ENCODE data around the gene TCP11L2.

Gene TCP11L2

GRCh38 chr12:106302401-106303201 is at the start of gene TCP11L2:
TSS of gene TCP11L2 (plus strand) at chr12:106302733. CDS start at chr12:106311076, 8,343 bp downstream.
- DNase-seq, result peak; percentile 70

- no peak for DNase-seq
Measured at GRCh38 chr12:106254724-106255123, 47.8 kb upstream of the TCP11L2 start.

- no peak for DNase-seq
Measured at GRCh38 chr12:106255493-106255892, 47.0 kb upstream of the TCP11L2 start.

- DNase-seq, result no peak
Measured at GRCh38 chr12:106255952-106256351, 46.6 kb upstream of the TCP11L2 start.

DNA sequence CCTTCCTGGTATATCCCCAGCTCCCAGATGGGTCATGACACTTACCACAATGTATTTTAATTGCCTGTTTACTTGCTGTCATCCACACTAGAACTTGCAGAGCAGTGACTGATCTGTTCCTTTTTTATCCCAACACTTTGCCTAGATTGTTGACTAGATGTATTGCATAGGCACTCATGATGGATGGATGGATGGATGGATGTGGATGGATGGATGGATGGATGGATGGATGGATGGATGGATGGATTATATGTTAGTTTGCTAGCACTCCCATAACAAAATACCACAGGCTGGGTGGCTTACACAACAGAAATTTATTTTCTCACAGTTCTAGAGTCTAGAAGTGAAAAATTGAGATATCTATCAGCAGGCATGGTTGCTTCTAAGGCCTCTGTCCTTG is 46.0 kb upstream of the TCP11L2 start:
- DNase-seq, result no peak

DNA sequence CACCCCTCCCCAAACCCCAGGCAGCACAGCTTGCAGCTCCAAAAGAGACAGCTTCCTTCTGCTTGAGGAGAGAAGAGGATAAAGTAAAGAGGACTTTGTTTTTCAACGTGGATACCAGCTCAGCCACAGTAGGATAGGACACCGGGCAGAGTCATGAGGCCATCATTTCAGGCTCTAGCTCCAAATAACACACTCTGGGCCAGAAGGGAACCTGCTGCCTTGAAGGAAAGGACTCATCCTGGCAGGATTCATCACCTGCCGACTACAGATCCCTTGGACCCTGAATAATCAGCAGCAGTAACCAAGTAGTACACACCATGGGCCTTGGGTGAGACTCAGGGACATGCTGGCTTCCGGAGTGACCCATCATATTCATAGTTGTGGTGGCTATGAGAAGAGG is 44.3 kb upstream of the TCP11L2 start:
- no peak for DNase-seq

DNA sequence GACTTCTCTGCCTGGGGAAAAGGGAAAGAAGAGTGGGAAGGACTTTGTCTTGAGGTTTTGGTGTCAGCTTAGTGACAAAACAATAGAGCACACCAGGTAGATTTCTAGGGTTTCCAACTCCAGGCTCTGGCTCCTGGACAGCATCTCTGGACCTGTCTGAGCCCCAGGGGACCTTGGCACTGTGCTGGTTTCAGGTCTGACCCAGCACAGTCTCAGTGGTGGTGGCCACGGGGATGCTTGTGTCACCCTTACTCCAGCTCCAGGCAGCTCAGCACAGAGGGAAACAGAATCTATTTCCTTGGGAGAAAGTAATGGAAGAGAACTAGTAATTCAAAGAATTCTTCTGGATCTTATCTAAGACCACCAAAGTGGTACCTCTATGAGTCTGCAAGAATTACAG is 43.6 kb upstream of the TCP11L2 start:
- no peak for DNase-seq

GRCh38 chr12:106265116-106265515 is 37.4 kb upstream of the TCP11L2 start:
- no peak for DNase-seq

- DNase-seq, result no peak
Measured at GRCh38 chr12:106267535-106267934, 35.0 kb upstream of the TCP11L2 start.

DNA sequence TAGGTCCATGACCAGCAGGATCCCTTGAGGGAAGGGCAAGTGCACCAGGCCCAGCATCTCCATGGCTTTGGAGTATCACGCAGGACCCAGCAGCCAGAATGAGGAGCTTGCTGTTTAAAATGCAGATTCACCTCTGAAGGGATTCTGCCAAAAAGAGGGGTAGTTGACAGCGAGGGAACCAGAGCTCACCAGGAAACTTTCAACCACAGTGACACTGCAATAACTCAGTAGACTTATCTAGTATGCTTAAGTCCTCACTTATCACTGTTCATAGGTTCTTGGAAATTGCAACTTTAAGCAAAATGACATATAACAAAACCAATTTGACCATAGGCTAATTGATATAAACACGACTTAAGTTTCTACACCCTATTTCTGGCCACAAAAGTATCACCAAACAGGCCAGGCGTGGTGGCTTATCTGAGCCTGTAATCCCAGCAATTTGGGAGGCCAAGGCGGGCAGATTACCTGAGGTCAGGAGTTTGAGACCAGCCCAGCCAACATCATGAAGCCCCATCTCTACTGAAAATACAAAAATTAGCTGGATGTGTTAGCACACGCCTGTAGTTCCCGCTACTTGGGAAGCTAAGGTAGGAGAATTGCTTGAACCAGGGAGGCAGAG is 33.3 kb upstream of the TCP11L2 start:
- DNase-seq, result no peak

DNA sequence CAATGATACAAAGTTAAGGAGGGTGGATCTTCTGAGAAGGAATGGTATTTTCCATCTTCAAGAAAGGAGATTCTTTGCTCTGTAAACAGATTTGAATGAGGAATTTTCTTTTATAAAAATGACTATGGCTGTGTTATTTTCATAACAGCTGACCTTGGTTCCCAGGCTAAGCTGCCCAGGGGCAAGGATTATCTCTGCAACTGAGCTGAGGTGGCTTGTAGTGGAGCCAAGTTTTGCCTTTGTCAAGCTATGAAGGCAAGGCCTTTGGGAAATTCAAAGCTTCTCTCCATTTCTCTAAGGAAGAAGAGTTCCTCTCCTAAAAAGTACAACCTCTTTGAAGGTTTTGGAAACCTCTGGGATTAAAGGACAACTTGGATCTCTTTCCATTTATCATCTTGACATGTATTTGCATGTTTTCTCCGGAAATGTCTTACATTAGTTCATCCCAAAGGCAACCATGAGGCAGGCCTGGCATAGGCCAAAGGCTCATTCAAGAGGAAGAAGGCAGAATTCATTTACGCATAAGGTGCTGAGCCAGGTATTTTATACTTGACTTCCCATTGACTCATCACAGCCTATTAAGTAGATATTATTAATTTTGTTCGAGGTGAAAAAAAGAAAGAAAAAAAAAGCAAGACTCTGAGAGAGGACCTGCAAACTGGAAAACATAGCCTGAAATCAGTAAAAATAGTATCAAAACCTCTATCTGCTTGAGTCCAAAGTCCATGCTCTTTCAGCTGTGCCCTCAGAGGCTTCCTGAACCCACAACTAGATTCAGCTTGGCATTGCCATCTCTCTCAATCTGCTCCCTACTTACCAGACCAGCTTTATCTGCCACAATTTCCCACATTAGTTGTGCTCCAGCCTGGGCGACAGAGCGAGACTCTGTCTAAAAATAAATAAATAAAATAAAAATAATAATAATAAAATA is 30.7 kb upstream of the TCP11L2 start:
- no peak for DNase-seq

- no peak for DNase-seq
Measured at GRCh38 chr12:106273491-106273890, 29.0 kb upstream of the TCP11L2 start.

GRCh38 chr12:106274012-106274411 is 28.5 kb upstream of the TCP11L2 start:
- no peak for DNase-seq

- no peak for DNase-seq
Measured at GRCh38 chr12:106274575-106275121, 27.9 kb upstream of the TCP11L2 start.

GRCh38 chr12:106275458-106275857 is 27.1 kb upstream of the TCP11L2 start:
- no peak for DNase-seq

DNA sequence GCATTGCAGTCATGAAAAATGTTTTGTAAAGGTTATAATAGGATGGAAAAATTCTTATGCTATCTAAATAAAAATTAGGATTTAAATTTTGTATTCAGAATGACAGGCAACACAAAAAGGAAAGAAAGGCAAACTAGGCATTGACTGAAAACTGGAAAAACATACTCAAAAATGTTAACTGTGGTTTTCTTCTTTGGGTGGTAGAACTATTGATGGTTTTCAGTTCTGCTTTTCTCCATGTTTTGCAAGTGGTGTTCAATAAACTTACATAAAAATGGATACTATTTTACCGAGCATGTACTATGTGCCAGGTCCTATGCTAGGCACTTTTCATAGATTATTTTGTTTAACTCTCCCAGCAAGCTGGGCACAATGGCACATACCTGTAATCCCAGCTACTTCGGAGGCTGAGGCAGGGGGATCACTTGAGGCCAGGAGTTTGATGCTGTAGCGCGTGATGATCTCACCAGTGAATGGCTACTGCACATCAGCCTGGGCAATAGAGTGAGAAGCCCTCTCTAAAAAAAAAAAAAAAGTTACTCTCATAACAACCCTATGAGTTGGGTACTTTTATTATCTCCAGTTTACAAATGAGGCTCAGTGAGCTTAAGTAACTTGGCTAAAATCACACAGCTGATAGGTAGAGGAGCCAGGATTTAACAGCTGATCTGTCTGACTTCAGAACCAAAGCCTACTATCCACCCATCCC is 26.3 kb upstream of the TCP11L2 start:
- DNase-seq, result no peak

DNA sequence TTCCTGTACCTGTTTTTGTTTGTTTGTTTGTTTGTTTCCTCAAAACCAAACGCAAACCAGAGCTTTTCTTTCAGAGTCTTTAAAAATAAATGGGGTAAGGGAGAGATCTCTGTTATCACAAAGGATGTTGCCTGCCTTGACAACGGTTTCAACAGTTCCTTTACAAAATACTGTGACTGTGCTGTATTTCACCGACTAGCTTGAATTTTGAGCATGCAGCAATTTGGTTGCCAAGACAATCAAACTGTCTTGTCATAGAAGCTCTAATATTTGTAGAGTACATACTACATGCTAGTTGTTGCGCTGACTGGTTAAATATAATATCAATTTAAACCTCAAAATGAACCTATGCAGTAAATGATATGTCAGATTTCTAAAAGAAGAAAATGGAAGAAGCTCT is 22.4 kb upstream of the TCP11L2 start:
- no peak for DNase-seq

- no peak for DNase-seq
Measured at GRCh38 chr12:106281056-106281782, 21.3 kb upstream of the TCP11L2 start.

- no peak for DNase-seq
Measured at GRCh38 chr12:106281804-106282203, 20.7 kb upstream of the TCP11L2 start.

GRCh38 chr12:106282457-106283097 is 20.0 kb upstream of the TCP11L2 start:
- no peak for DNase-seq
